ENCODE results near the gene HSPA12A.

Gene HSPA12A

DNA sequence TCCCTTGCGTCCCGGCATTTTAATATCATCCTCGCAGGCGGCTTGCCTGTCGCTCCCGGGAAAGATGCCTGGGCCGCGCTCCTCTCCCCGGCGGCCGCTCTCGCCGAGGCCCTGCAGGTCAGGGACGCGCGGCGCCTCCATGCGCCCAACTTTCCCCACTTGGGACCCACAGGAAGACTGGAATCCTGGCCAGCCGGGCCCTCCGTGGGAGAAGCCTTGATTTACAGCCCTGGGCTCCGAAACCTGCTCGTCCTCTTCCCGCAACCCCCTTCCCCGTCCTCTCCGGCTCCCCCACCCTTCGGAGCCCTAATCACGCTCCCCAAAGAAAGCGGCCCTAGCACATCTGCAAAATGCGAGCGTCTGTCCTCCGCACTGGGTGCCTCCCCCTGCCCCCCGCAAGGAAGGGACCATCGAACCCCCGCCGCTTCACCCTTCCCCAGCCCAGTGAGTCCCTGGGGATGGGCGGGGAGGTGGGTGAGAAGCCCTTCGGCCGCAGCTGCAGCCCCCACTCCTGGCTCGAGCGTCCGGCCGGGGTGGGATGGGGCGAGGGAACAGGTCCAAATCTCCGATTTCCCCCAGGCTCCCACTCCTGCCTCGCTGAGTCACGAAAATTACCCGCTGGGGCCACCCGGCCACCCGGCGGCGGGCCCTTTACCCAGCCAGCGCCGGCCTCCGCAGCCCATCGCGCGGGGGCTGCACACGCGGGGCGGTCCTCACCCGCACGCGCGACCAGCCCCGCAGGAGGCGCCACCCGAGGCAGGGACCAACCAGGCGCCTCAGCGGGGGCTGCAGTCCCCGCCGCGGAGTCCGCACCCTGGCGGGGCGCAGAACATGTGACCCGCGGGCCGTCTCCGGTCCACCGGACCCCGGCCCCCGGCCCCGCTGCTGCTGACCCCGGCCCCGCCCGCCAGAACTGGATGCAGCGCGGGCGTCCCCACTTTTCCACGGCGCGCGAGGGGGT is 695 bp downstream of the HSPA12A start:
- no peak for DNase-seq

DNA sequence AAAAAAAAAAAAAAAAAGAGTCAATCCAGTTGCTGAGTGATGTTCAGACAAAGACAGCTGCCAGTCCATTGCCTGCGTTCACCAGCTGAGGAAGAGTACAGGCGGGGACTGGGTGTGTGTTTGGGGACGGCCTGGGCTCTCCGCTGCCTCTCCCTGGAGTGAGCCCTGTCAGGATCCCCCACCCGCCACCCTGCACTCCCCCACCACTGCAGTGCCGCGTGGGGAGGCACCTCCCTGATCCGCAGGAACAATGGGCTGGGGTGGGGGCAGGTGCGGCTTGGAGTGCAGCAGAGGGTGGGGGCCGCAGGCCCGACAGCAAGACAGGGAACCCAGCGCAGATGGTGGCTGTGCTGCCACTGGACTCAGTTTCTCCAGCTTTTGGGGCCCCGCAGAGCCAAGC is 1.4 kb downstream of the HSPA12A start:
- DNase-seq: no peak

DNA sequence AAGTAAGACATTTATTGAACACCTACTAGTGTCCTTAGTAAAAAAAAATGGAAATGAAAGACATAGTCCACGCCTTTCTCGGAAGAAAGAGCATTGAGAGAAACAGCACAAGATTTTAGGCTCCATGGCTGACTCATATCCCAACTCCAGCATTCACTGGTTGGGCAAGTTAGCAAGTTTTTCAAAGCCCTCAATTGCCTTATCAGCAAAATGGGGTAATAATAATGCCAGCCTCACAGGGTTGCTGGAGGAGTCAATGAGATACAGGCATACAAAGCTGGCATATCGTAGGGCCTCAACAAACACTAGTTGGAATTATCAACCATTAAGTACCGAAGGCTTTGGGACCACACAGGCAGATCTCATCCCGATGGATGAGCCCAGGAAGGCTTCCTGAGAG is 4.0 kb downstream of the HSPA12A start:
- DNase-seq: no peak

DNA sequence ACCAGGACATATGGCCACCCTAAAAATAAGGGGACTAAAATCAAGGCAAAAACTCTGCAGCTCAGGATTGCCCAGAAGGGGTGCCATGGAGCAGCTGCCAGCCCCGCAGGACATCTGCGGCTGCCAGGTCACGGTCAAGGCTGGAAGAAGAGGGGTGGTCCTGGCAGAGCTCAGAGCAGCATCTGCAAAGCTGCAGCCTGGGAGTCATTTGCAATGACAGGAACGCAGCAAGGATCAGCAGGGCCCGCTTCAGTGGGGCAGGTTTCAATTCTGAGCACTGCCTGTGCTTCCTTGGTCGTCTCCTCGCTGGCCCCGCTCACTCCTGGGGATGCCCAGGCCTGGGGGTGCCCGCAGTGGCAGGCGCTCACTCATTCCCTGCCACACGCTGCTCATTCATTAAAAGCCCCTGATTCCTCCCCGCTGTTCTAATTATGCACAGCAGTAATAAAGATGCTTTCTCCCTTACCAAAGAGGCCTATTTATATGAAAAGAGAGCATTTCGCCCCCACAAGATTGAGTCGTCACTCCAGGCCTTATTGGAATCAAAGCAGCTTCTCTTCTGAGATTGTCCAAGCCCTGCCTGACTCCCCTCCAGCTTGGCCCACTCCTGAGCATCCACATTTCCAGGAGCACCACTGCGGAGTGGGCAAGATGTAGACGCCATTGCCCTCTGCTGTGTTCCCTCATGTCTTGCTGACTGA is 4.6 kb downstream of the HSPA12A start:
- DNase-seq: no peak

DNA sequence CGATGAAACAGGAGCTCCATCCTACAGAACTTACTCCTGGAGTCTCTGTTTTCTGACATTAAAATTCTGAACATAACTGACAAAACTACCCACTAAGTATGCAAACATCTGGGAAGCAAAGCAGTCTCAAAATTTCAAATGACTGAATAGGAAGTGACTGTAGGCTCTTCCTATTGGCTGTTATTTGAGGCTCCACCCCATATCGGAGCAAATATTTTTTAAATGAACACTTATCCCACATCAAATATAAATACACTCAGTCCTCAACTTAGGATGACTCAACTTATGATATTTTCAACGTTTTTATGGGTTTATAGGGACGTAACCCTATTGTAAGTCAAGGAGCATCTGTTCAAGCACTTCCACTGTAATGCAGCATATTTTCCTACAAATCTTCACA is 8.8 kb downstream of the HSPA12A start:
- no peak for DNase-seq

DNA sequence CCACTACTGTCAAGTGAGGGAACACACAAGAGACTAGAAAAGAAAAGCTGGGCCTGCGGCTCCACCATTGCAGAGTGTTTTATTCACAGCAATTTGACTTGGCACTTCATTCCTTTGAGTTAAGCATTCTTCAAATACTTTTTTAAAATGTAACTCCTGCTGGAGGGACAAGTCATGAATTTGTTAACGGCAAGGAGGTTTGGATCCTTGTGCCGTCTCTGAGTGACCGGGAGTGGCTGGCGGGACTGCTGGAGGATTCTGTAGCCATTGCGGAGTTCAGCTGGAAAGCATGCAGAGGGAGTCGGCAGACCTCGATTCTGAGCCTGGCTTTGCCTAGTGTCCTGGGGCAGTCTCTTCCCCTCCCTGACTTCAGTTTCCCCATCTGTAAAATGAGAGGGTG is 9.8 kb downstream of the HSPA12A start:
- DNase-seq: no peak

DNA sequence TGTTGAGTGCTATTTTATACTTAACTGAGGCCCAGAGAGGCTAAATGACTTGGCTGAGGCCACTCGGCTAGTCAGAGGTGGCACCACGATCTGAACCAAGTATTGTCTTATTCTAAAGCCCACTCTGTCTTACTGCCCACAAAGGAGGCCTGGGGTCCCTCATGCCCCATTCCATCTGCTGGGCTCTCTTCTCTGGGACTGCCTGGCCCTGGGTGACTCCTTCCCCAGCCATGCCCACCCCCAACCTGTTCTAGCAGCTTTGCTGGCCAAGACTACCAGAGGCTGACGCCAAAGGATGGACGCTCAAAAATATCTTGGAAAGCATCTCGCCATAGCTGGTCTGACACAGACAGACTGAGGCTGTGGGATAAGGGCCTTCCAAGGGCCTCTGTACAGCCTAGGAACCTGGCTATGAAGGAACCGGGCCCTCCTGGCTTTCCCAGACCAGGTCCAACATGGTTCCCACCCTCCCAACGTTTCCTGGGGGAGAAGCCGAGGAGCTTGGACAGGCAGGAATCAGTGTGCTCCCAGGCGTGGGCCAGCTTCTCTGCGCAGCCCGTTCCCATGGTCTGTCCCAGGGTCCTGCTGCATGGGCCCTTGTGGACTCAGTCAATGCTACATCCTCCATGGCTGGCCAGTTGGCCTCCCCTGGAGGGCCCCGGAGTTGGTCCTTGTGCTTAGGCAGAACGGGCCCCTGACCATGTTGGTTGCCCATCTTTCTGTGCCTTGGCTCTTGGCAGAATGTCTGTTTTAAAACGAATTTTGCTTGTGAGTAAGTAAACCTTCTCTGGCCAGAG is 11.7 kb downstream of the HSPA12A start:
- DNase-seq: no peak

DNA sequence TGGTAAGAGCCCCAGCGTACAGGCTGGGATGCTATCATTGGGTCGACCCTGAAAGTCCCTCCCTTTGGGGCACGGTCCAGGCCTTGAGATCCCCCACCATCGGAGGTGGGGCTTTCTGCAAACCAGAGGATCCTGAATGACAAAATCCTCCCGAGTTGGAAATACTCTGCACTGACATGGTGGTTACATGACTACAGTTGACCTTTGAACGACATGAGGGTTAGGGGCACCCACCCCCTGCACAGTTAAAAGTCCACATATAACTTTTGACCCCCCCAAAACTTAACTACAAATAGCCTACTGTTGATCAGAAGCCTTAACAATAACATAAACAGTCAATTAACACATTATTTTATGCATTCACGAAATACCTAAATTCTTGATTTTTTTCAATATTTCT is 13.1 kb downstream of the HSPA12A start:
- DNase-seq: no peak

DNA sequence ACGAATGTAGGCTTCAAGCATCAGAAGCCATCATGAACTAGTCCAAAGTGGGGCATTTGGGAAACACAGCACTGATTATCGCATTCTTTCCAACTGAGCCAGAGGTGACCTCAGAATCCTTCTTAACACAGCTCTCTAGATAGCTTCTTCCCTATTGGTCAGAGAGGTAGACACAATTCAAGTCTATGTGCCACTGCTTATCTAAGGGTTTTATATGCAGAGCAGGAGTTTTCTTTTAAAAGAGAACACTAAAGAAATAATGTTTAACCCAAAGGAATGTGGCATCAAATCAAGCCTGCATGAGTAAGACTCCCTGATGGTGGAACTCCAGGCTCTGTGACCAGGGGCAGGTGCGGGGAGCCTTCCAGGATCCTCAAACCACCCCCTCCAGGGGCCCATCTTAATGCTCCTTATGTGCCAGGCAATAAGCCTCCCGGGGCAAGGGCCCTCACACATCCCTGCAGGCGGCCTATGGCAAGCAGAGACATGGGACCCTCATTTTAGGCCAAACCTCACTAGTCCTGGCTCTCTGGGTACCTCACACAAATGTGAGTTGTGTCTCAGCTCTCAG is 13.8 kb downstream of the HSPA12A start:
- DNase-seq: no peak

DNA sequence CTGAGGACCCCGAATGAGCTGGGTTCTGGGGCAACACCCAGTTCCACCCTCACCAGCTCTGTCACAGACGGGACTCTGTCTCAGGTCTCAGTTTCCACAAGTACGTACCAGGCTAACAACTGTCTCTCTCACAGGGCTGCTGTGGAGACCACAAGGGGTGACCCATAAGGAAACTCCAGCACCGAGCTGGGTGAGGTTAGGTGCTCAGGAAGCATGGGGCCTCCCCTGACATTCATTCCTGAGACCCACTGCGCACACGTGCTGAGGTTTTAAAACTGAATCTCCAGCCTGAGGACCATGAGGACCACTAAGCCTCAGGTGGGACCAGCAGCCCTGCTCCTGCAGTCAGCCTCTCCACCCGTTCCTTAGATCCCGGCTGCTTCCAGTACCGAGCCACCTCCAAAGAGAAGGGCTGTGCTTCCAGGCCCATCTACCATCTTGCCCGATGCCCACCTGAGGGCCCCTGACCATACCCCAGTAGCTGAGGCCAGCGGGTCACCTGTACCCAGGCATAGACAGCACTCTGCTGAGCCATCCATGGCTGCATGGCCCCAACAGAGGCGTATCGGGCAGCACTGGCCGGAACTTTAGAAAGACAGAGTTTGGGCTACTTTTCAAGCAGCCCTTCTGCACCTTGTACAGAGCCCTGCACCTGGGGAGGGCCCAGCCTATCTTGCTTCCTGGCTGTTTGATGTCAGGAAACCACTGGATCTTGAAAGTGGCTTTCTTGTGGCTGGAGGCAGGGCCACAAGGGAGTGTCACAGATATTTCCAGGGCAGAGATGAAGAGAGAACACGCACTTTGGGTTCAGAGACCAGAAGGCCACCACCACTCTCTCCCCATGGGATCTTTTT is 18.7 kb downstream of the HSPA12A start:
- no peak for DNase-seq

DNA sequence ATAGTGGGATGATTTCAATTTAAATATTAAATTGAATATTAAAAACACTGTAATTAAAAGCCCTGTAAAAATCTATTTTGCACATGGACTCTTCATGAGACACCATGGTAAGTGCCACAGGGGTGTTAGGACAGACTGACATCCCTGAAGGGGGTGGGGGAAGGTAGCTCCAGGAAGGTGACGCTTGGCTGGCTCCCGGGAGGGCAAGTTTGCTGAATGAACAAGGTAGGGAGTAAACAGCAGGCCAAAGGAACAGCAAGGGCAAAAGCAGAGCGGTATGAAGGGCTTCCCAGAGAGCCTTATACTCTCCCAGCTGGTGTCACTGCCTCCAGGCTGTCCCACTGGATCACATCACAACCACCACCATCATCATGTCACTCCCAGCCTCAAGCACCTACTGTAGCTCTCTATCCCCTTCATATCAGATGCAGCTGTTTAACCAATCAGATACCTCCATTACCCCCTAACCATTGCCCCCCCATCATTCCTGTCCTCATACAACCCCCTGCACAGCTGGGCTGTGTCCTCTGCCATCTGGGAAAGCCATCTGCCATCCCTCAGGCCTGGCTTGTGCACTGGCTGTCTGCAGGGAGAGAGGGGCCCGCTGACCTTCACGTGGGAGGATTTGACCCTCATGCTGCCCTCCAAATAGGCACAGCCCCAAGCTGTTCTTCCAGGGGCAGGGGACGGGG is 19.5 kb downstream of the HSPA12A start:
- DNase-seq: no peak

DNA sequence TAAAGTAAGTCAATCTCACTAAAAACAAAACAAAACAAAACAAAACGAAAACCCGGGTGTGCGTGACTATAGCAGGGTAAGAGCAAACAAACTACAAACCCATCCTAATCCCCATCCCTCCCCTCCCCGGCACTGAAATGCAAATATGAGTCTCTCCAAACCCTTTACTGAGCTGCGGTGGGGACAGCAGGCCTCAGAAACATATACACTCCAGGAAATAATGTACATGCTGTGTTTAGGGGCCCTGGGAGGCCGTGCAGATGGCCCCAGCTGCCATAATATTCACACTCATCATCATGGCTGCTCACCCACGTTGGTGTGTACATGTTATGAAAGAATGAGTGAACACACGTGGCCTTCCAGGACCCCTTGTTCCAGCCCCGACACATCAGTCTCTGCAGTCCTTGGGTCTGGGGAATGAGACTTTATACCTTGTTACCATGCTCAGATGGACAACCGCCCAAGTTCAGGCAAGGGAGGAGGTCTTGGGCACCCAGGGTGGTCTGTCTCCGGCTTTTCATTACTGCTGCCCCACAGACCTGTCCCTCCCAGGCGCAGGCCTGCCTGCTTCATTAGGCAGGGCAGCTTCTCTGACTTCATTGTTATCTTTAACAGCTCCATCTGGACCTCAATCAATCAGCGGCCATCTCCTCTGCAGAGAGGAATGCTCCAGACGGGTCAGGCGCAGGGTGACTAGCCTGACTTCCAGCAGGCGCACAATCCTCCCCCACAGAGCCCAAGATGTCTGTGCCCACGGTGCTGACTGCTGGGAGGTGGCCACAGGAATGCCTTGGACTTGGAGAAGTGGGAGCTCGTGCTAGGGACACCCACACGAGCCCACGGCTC is 20.6 kb downstream of the HSPA12A start:
- no peak for DNase-seq

DNA sequence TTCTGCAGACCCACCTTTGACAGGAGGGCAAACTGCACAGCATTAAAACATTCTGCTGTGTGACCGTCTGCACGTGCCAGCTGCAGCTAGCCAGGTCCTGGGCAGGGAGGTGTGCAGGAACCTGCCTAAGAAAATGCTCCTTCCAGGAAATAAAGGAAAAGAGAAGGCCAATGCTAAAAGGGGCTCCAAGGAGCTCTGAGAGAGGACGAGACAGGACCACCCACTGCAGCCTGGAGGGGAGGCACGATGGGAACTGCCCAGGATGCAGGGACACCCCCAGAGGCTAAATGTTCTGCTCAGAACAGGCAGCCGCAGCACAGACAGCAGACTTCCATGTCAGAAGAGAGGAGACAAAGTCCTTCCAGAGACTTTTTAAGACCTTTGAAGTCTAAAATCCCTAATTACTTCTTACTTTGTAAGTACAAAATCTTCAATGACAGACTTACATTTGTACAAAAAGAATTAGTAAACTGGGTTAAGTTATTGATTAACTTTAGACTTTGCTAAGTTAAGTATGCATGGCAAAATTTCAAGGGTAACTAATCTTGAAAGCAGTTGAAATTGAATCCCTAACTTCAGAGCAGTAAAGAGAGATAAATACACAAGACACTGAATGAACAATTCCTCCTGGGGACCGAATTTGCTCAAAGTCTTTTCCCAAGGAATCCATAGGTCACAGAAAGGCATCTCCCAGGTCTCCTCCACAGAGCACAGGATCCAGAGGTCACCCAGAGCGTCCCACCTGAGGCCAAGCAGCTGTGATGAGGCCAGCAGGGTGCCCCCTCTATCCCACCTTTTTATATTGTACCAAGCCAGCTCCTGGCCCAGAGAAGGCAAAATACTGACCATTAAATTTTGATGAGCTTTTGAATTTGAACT is 21.5 kb downstream of the HSPA12A start:
- DNase-seq: no peak

DNA sequence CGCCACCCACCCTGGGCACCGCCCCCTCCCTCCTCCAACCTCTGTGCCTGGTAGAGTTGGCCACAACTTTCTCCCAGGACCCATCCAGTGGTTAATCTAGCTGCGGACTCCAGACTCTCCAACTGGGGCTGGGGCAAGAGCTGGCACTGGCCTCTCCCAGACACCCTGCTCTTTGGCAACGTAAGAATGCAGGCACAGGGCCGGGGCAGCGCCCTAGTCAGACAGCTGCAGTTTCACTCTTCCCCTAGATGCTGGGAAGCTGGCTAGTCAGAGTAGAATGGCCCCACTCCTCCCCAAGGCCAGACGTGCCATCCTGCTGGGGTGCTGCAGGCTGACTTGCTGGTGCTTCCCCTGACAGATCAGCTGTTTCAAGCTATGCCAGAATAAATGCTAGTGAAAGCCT is 22.1 kb downstream of the HSPA12A start:
- no peak for DNase-seq

DNA sequence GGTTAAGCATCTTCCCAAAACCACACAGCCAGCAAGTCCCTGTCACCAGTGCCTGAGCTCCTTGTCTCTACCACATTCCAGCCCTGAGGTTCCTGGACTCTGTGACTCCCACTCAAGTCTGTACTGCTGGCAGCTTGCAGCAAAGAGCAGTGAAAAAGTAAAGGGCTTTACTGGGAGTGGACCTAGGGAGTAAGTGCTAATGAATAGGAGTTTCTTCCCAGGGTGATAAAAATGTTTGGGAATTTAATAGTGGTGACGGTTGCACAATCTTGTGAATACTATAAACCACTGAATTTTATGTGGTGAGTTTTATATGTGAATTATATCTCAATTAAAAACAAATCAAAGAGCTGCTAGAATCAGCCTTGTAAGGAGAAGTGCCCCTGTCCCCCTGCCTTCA is 22.6 kb downstream of the HSPA12A start:
- no peak for DNase-seq

DNA sequence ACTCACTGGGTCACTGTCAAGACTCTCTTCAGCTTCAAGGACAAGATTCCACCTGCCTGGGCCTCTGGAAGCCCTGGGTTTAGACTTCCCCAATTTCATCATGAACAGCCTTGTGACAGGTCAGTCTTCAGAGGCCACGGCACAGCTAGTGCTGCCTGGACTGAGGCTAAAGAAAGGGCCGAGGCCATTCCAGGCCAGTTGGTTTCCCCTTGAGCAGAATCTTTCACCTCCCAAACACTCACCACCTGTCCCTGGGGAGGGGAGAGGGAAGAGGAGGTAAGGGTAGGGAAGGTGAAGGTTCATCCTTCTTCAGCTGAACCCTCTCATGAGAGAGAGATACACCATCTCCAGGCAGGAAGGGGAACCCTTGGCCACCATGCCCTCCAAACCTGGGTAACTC is 24.3 kb downstream of the HSPA12A start:
- no peak for DNase-seq

DNA sequence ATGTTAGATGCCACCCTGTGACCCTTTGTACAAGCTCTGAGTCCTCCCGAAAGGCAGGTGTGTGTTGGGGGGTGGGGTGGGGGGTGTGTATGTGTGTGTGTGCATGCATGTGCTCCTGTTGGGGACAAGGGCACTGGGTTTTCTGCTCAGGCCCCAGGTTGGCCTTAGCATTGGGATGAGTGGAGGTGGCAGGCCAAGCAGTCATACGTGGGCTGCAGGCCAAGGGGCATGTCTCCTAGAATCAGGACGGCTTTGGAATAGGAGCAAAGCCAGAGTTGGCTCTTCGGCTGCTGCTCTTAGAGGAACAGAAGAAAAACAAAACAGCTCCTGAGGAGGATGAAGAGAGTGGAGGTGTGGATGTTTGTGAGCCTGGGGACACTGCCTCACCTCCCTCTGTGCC is 26.0 kb downstream of the HSPA12A start:
- DNase-seq: no peak

DNA sequence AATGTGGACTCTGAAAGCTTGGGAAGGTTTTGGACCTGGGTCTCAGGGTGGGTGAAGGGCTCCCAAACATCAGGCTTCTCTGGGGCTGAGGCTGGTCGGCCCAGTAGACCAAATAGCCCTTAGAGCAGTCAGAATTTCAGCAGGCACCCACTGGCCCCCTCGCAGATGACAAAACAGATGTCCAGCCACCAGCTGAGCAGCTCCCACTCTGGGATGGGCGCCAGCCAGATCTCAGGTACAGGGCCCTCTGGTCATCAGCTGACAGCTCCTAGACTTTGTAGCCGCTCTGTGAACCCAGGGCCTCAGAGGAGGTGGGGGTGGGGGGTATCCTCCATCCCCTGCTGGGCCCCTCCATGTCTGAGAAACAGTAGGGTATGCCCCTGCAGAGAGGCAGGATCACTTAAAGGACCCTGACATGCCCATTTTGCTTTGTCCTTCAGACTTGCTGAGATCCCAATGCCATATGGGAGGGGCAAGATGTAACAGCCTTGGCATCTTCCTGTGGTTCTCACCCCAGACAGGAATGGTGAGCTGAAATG is 26.5 kb downstream of the HSPA12A start:
- DNase-seq: no peak

DNA sequence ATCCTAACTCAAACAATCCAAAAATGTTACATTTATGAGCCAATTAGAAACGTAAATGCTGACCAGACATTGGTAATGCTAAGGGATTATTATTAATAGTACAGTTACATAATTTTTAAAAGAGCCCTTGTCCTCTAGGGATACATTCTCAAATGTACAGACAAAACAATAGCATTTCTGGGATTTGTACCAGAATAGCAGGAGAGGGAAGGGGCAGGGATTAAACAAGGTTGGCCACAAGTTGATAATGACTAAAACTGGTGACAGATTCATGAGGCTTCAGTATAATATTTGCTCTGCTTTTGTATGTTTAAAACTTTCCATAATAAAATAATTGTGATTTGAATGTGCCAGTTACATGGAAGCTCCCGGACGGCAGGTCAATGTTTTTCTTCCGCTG is 27.0 kb downstream of the HSPA12A start:
- DNase-seq: no peak

Data from cortex of kidney (tissue), 1 donor.